Skeletal muscle tissue (tissue), 4 donors: ENCODE data around the gene GTF3A. TPM values are rescaled to one million over a fixed set of nuclear protein-coding genes. Genes with fewer than 3 reads are reported as not detected.

ENCODE experiments used
- H3K27ac ChIP-seq: one replicate; pipeline ENCODE4 v1.7.0; 2013; ENCODE audit warnings: mild to moderate bottlenecking, low read depth, low read length, inconsistent platforms
- H3K27me3 ChIP-seq, 3 donors: one replicate each; pipeline ENCODE4 v1.7.0; 2013; ENCODE audit warnings: low read length in 3 of 3; ENCODE audit not compliant: control insufficient read depth in 3 of 3, insufficient read depth in 3 of 3
- H3K36me3 ChIP-seq, 3 donors: one replicate each; pipeline ENCODE4 v1.7.0; 2013; ENCODE audit warnings: low read length in 3 of 3; ENCODE audit not compliant: control insufficient read depth in 3 of 3, insufficient read depth in 3 of 3
- H3K4me1 ChIP-seq, 3 donors: one replicate each; pipeline ENCODE4 v1.7.0; 2013; ENCODE audit warnings: low read length in 3 of 3, mild to moderate bottlenecking in 3 of 3; ENCODE audit not compliant: control insufficient read depth in 3 of 3, insufficient read depth in 3 of 3
- H3K4me3 ChIP-seq, 3 donors: one replicate each; pipeline ENCODE4 v1.7.0; 2013; ENCODE audit warnings: low read length in 3 of 3
- H3K9ac ChIP-seq, 3 donors: one replicate each; pipeline ENCODE4 v1.7.0; 2013; ENCODE audit warnings: low read length in 3 of 3, mild to moderate bottlenecking in 3 of 3, moderate library complexity in 2 of 3, low read depth in 1 of 3
- H3K9me3 ChIP-seq, 3 donors: one replicate each; pipeline ENCODE4 v1.7.0; 2013; ENCODE audit warnings: low read length in 3 of 3; ENCODE audit not compliant: control insufficient read depth in 3 of 3
- total RNA-seq: library from RNA; depleted of rRNA; stranded (reverse); fragments of >200 nt; gene quantifications from one replicate; pipeline ENCODE4 v1.2.3, GENCODE V29; 2014
- donor health status: Osteomylitis.

GTF3A gene
- total RNA-seq, 1 donor from 2014 or later, result 65.2 TPM

DNA sequence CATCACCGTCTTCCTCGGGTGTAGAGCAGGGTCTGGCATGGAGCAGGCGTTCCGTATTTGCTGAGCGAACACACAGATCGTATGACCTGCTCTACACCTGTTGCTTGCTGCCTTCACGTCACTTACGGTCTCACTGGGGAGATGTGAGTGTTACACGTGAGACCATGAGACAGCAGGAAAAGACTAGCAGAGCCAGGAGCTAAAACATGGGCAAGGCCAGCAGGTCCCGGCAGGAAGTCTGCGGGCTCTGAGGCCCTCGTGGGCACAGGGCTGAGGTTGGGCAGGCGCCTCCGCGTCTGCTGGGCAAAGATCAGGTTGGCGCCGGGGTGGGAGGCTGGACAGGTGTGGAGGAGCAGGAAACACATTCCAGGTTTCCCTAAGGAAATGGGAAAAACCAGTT is 19.7 kb upstream of the GTF3A start:
- Histone ChIP-seq H3K36me3 (no peaks in the 10 kb centered on the region), H3K27me3 (no peaks in the 10 kb centered on the region), H3K9ac (no peak overlapping the region), H3K4me3 (no peak overlapping the region), H3K4me1 (peaks cover 12 to 13% (median 12%) of the 10 kb centered on the region in 3 donors), H3K9me3 (no peaks in the 10 kb centered on the region), H3K27ac (no peak overlapping the region)

DNA sequence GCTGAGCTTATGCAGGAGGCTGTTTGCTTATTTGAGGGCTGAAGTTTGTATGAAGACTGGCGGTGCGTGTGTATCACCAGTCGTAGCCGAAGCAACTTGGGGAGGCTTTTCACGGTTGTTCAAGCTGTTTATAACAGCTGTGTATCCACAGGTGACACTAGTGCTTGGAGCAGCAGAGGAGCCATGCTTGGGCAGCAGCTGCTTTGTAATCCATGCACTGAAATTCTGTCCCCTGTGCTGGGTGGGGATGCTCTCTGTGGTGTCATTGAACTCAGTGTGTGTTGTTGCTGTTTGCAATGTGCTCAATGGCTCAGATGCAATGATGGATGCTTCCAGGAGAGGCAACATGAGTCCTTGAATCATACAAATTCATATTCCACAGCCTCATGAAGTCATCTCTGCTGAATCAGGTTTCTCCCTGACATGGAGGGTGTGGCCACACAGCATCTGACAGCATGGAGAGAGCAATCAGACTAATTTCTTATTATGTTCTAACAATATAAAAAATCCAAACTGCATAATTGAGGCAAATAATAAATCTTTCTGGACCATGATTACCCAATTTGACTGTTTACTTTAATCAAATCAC is 18.8 kb upstream of the GTF3A start:
- Histone ChIP-seq H3K27me3 (no peaks in the 10 kb centered on the region), H3K4me3 (no peak overlapping the region), H3K9ac (no peak overlapping the region), H3K9me3 (no peaks in the 10 kb centered on the region), H3K36me3 (no peaks in the 10 kb centered on the region), H3K27ac (no peak overlapping the region), H3K4me1 (peaks cover 12 to 13% (median 12%) of the 10 kb centered on the region in 3 donors)

DNA sequence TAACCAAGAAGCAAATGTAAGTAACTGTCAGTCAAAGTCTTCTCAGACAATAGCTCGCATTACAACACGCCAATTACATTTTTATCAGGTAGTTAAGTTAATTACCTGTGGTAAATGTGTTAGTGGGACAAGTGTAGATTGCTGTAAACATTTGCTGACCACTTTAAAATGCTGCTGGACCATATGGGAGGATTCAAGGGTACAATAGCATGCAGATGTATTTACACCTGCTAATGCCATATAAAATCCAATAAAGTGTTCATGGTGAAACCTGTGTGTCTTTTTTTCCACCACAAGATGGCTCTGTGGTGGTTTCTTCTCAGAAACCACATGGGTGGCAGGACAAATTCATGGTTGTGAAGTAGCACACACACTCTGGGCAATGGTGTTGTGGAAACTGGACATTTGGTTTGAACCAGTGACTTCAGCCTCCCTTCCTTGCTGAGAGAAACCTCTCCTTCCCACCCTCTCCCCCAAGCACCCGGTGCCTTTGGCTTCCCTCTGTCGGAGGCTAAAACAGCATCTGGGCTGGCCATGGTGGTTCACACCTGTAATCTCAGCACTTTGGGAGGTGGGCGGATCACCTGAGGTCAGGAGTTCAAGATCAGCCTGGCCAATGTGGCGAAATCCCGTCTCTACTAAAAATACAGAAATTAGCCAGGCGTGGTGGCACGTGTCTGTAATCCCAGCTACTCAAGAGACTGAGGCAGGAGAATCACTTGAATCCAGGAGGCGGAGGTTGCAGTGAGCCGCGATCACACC is 18.1 kb upstream of the GTF3A start:
- no peaks in the 10 kb centered on the region for H3K9me3 ChIP-seq
- H3K27me3 ChIP-seq, result no peaks in the 10 kb centered on the region
- H3K4me3 ChIP-seq, result no peak overlapping the region
- no peak overlapping the region for H3K27ac ChIP-seq
- no peak overlapping the region for H3K9ac ChIP-seq
- no peaks in the 10 kb centered on the region for H3K36me3 ChIP-seq
- peaks cover 12 to 13% (median 12%) of the 10 kb centered on the region in 3 donors for H3K4me1 ChIP-seq

DNA sequence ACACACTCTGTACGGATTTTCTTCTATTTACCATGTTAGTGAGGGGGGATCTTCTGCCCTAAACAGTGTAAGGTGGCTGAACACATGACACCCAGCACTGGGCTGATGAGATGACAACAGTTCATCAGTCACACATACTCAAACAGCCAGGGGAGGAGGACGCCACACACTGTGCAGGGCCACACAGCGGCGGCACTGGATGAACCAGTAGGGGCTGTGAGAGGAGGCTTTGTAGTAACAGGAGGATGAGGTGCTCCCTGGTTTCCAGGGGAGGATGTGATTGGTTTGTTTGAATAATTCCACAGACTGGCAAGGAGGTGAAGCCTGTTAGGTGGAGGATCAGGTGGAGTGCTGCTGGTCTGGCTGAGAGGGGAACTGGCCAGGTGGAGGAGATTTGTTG is 16.3 kb upstream of the GTF3A start:
- no peak overlapping the region for H3K27ac ChIP-seq
- H3K4me3 ChIP-seq, result no peak overlapping the region
- no peaks in the 10 kb centered on the region for H3K36me3 ChIP-seq
- peaks cover 9 to 11% (median 10%) of the 10 kb centered on the region in 3 donors for H3K4me1 ChIP-seq
- no peak overlapping the region for H3K9ac ChIP-seq
- no peaks in the 10 kb centered on the region for H3K9me3 ChIP-seq
- H3K27me3 ChIP-seq, result no peaks in the 10 kb centered on the region

DNA sequence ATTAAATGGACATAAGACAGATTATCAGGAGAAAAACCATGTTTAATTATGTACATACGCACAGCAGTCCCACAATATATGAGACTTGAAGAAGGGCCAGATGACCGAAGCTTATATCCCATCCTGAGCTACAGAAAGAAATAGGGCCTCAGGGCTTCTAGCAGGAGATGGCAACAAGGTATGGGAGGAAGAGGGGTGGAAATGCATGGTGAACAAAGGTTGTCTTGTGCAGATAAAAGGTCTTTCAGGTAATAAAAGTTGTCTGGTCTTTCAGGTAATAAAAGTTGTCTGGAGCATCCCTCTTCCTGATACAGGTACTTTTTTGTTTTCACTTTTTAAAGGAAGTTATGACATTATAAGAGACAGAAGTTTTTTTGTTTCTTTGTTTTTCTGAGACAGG is 15.4 kb upstream of the GTF3A start:
- H3K4me3 ChIP-seq, result no peak overlapping the region
- no peaks in the 10 kb centered on the region for H3K36me3 ChIP-seq
- no peaks in the 10 kb centered on the region for H3K27me3 ChIP-seq
- no peak overlapping the region for H3K9ac ChIP-seq
- peaks cover 0 to 7% (median 3%) of the 10 kb centered on the region in 3 donors for H3K4me1 ChIP-seq
- no peak overlapping the region for H3K27ac ChIP-seq
- no peaks in the 10 kb centered on the region for H3K9me3 ChIP-seq

DNA sequence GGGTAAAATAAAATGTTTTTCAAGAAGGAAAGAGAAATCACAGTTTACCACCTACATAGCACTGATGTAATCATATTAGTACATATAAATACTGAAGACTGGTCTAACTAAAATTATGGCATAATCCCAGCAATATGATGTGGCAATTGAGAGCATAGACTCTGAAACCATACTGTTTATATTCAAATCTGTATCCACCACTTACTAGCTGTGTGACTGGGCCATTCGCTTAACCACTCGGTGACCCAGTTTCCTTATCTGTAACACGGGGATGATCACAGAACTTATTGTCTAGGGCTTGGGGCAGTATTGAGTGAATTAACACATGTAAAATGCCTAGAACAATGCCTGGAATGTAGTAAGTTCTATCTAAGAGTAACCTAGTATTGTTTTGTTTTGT is 13.1 kb upstream of the GTF3A start:
- no peak overlapping the region for H3K4me3 ChIP-seq
- H3K36me3 ChIP-seq, result no peaks in the 10 kb centered on the region
- no peaks in the 10 kb centered on the region for H3K27me3 ChIP-seq
- no peaks in the 10 kb centered on the region for H3K9me3 ChIP-seq
- no peak overlapping the region for H3K9ac ChIP-seq
- no peak overlapping the region for H3K27ac ChIP-seq
- H3K4me1 ChIP-seq, result peaks cover 20 to 29% (median 20%) of the 10 kb centered on the region in 3 donors

DNA sequence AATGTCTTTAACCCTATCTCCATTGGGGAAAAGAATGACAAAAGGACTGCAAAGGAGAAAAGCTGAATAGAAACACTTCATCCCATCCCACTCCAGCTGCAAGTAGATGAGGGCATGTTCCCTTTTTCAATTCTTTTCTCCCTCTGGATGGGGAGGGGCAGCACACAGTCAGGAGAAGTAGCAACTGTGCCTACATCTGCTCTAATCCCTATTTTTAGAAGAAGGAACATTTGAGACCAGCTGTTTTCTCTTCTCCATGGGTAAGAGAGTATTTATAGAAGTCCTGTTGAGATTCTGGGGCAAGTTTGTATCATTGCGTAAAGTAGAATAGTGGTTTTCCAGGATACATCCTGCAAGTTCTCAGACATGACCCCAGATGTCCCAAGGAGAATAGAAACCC is 9.3 kb upstream of the GTF3A start:
- Histone ChIP-seq H3K9ac (peak overlapping the region in 2 of 3 donors; percentile 10 to 47), H3K4me1 (peaks cover 18 to 33% (median 20%) of the 10 kb centered on the region in 3 donors), H3K27ac (peak overlapping the region; percentile 93), H3K36me3 (no peaks in the 10 kb centered on the region), H3K9me3 (no peaks in the 10 kb centered on the region), H3K4me3 (peak overlapping the region; percentile 25 to 48 (median 45)), H3K27me3 (no peaks in the 10 kb centered on the region)

DNA sequence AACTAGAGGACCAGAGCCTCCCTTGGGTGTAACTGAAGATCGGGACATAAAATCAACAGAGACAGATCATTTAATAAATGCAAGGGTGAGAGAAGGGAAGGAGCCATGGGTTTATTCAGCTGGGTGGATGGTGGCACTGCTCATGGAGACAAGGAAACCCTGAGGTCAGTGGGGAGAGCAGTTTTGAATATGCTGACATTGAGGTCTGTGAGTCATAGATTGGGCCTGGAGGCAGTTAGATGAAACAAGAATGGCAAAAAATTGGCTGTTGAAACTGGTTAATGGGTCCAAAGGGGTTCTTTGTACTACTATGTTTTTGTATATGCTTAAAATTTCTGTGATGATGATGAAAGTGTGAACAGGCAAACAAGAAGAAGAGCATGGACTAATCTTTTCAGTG is 5.1 kb upstream of the GTF3A start:
- Histone ChIP-seq H3K27ac (no peak overlapping the region), H3K27me3 (no peaks in the 10 kb centered on the region), H3K4me1 (peaks cover 19 to 28% (median 22%) of the 10 kb centered on the region in 3 donors), H3K36me3 (no peaks in the 10 kb centered on the region), H3K9me3 (no peaks in the 10 kb centered on the region), H3K9ac (no peak overlapping the region), H3K4me3 (no peak overlapping the region)

DNA sequence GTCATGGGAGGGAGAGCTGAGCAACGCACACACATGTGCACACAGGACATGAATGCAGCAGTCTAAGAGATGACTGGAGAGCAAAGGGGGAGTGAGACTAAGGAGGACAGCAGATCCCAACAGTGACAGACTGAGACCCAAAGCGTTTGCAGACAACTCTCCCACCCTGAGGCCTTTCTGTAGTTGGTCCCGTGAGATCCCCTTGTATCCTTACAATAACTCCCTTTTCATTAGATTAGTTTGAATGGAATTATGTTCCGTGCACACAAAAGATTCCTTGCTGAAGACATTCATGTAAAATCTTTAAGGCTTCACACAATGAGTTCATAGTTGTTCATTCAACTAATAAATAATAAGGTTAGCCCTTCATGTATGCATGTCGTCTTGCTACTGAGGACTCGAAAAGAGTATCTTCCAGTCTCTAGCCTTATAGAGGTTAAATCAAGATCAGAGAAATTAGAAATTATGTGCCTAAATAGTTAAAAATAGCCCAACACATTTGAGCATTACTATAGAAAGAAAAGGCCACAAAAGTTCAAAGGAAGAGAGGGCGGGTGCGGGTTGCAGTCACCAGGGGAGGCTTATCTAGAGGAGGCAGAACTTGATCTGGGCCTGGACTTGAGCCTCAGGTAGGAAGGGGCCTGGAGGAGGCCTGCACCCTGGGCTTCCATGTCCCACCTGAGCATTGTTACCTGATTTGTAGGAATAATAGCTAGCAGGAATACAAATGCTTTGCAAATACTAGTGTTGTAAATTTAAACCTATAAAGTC is 3.1 kb upstream of the GTF3A start:
- peaks cover 15 to 27% (median 21%) of the 10 kb centered on the region in 3 donors for H3K4me1 ChIP-seq
- H3K27me3 ChIP-seq, result no peaks in the 10 kb centered on the region
- no peak overlapping the region for H3K9ac ChIP-seq
- H3K27ac ChIP-seq, result no peak overlapping the region
- H3K36me3 ChIP-seq, result no peaks in the 10 kb centered on the region
- H3K4me3 ChIP-seq, result no peak overlapping the region
- H3K9me3 ChIP-seq, result no peaks in the 10 kb centered on the region

DNA sequence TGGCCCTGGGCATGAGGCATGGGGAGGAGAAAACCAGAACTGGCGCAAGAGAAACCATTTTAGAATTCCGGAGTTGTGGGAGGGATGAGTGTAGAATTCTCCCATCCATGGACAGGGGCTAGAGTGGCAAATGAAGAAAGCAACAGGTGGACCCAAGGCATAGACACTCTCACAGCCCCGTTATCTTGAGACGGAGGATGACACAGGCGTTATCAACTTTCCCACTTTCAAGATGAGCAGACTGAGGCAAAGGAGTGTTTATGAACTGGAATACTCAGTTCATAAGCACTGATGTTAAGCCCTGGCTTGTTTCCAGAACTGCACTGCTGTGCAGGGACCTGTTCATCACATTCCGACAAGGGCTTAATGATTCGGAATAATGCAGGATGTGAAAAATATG is 1.1 kb upstream of the GTF3A start:
- peaks cover 29 to 36% (median 33%) of the 10 kb centered on the region in 3 donors for H3K4me1 ChIP-seq
- H3K36me3 ChIP-seq, result peaks cover 4 to 10% (median 8%) of the 10 kb centered on the region in 3 donors
- no peak overlapping the region for H3K27ac ChIP-seq
- H3K9me3 ChIP-seq, result no peaks in the 10 kb centered on the region
- H3K4me3 ChIP-seq, result no peak overlapping the region
- no peaks in the 10 kb centered on the region for H3K27me3 ChIP-seq
- H3K9ac ChIP-seq, result no peak overlapping the region
